GM18498 (cell line): ENCODE results near the gene PRKCE.
"Not testable (repeated sequence)": the region's sequence is repeated elsewhere in the genome, so short reads cannot be mapped to it uniquely, and the experiment has no call there.

ENCODE experiments used
- ATAC-seq: cut with Tn5 transposase; IDR thresholded peaks from one replicate; pipeline ENCODE4 v1.9.1; 2021; ENCODE audit warnings: mild to moderate bottlenecking, moderate library complexity; ENCODE audit not compliant: unreplicated experiment

PRKCE gene

GRCh38 chr2:45696708-45697107, 45.2 kb downstream of the PRKCE start:
- ATAC-seq, result no peak

- ATAC-seq, result no peak
Observed at GRCh38 chr2:45697190-45697589, 45.7 kb downstream of the PRKCE start.

GRCh38 chr2:45698554-45698953, 47.1 kb downstream of the PRKCE start:
- no peak for ATAC-seq

GRCh38 chr2:45699032-45699658, 47.7 kb downstream of the PRKCE start:
- peak; percentile 51 for ATAC-seq

- no peak for ATAC-seq
Observed at GRCh38 chr2:45700407-45701013, 49.0 kb downstream of the PRKCE start.

- no peak for ATAC-seq
Observed at GRCh38 chr2:45705233-45705632, 53.8 kb downstream of the PRKCE start.

GRCh38 chr2:45706033-45706432, 54.6 kb downstream of the PRKCE start:
- ATAC-seq, result no peak

GRCh38 chr2:45707006-45707405, 55.5 kb downstream of the PRKCE start:
- no peak for ATAC-seq

GRCh38 chr2:45707661-45708060, 56.2 kb downstream of the PRKCE start:
- ATAC-seq, result no peak

- no peak for ATAC-seq
Observed at GRCh38 chr2:45708501-45708900, 57.0 kb downstream of the PRKCE start.

GRCh38 chr2:45709137-45709536, 57.7 kb downstream of the PRKCE start:
- ATAC-seq, result no peak

- ATAC-seq, result no peak
Observed at GRCh38 chr2:45710468-45710867, 59.0 kb downstream of the PRKCE start.

- no peak for ATAC-seq
Observed at GRCh38 chr2:45711224-45711623, 59.7 kb downstream of the PRKCE start.

GRCh38 chr2:45712570-45712969, 61.1 kb downstream of the PRKCE start:
- ATAC-seq, result no peak

- ATAC-seq, result no peak
Observed at GRCh38 chr2:45713136-45713535, 61.7 kb downstream of the PRKCE start.

- no peak for ATAC-seq
Observed at GRCh38 chr2:45713591-45713990, 62.1 kb downstream of the PRKCE start.

- ATAC-seq, result no peak
Observed at GRCh38 chr2:45714679-45715078, 63.2 kb downstream of the PRKCE start.

- ATAC-seq, result no peak
Observed at GRCh38 chr2:45715601-45716379, 64.3 kb downstream of the PRKCE start.

- ATAC-seq, result not testable (repeated sequence)
Observed at GRCh38 chr2:45716432-45716831, 65.0 kb downstream of the PRKCE start.

- ATAC-seq, result no peak
Observed at GRCh38 chr2:45716915-45717314, 65.4 kb downstream of the PRKCE start.

GRCh38 chr2:45720210-45720609, 68.7 kb downstream of the PRKCE start:
- ATAC-seq, result no peak

- no peak for ATAC-seq
Observed at GRCh38 chr2:45721150-45721549, 69.7 kb downstream of the PRKCE start.
